CD14-positive monocyte (primary cell): Measurements from ENCODE around the gene SRCIN1. TPM values are rescaled to one million over a fixed set of nuclear protein-coding genes. Genes with fewer than 3 reads are reported as not detected.
"Not testable (repeated sequence)": the region's sequence is repeated elsewhere in the genome, so short reads cannot be mapped to it uniquely, and the experiment has no call there.

Experiments
- DNase-seq, 3 donors: peaks; one replicate each; pipeline ENCODE4 v3.0.0-alpha.2; 2011 to 2022
- H2AFZ ChIP-seq: 2 replicates; pipeline ENCODE4 v1.6.0; 2012; ENCODE audit warnings: mild to moderate bottlenecking, low read depth, low read length, inconsistent platforms; ENCODE audit not compliant: insufficient read depth, poor library complexity, severe bottlenecking
- H3K27ac ChIP-seq, 2 donors: 1 replicate in 1 of 2; 2 replicates in 1 of 2; pipeline ENCODE4 v1.5.1; 2012 to 2013; ENCODE audit warnings: low read length in 2 of 2, control low read depth in 1 of 2, inconsistent platforms in 1 of 2, low read depth in 1 of 2, mild to moderate bottlenecking in 1 of 2
- H3K27me3 ChIP-seq, 2 donors: one replicate each; pipeline versions ENCODE4 v1.6.0 to v1.6.1; 2011 to 2013; ENCODE audit warnings: low read length in 2 of 2; ENCODE audit not compliant: control insufficient read depth in 2 of 2, insufficient read depth in 2 of 2
- H3K36me3 ChIP-seq, 2 donors: replicated peaks in 1 of 2; 1 replicate in 1 of 2; 2 replicates in 1 of 2; pipeline versions ENCODE4 v1.5.1 to v1.6.1; 2012 to 2013; ENCODE audit warnings: low read length in 2 of 2, control low read depth in 1 of 2, inconsistent platforms in 1 of 2, mild to moderate bottlenecking in 1 of 2; ENCODE audit not compliant: insufficient read depth in 2 of 2, control insufficient read depth in 1 of 2
- H3K4me1 ChIP-seq, 2 donors: 1 replicate in 1 of 2; 2 replicates in 1 of 2; pipeline versions ENCODE4 v1.5.1 to v1.6.1; 2012 to 2013; ENCODE audit warnings: low read length in 2 of 2, control low read depth in 1 of 2, inconsistent platforms in 1 of 2, mild to moderate bottlenecking in 1 of 2, moderate library complexity in 1 of 2; ENCODE audit not compliant: insufficient read depth in 2 of 2, control insufficient read depth in 1 of 2
- H3K4me2 ChIP-seq: replicated peaks from 2 replicates; pipeline ENCODE3; 2012; ENCODE audit warnings: low read length, moderate library complexity, mild to moderate bottlenecking; ENCODE audit not compliant: poor library complexity, severe bottlenecking; ENCODE audit errors: extremely low read depth
- H3K4me3 ChIP-seq, 3 experiments: fragments of 200-600 bp in 1 of 3; sonication (generic) in 1 of 3; replicated peaks in 1 of 3; 1 replicate in 2 of 3; 2 replicates in 1 of 3; pipeline ENCODE4 v1.5.1; 2011 to 2013; ENCODE audit warnings: low read length in 3 of 3, mild to moderate bottlenecking in 3 of 3, control low read depth in 2 of 3, low read depth in 2 of 3, inconsistent platforms in 1 of 3, moderate library complexity in 1 of 3
- H3K79me2 ChIP-seq: 2 replicates; pipeline ENCODE4 v1.6.0; 2012; ENCODE audit warnings: mild to moderate bottlenecking, control low read depth, inconsistent platforms, low read length, moderate library complexity; ENCODE audit not compliant: insufficient read depth
- H3K9ac ChIP-seq: 2 replicates; pipeline ENCODE4 v1.6.0; 2017; ENCODE audit warnings: low read length, mild to moderate bottlenecking; ENCODE audit not compliant: insufficient read depth, poor library complexity, severe bottlenecking
- H3K9me3 ChIP-seq, 2 donors: replicated peaks in 1 of 2; 1 replicate in 1 of 2; 2 replicates in 1 of 2; pipeline versions ENCODE4 v1.5.1 to v1.6.1; 2012 to 2013; ENCODE audit warnings: low read length in 2 of 2, control low read depth in 1 of 2; ENCODE audit not compliant: control insufficient read depth in 1 of 2, insufficient read depth in 1 of 2
- H4K20me1 ChIP-seq: 2 replicates; pipeline ENCODE4 v1.6.0; 2012; ENCODE audit warnings: mild to moderate bottlenecking, low read length, control low read depth, moderate library complexity; ENCODE audit not compliant: insufficient read depth
- H3K27ac Mint-ChIP-seq, 7 donors: one replicate each; pipeline ENCODE4 v1.8.0; 2020; ENCODE audit warnings: mild to moderate bottlenecking in 7 of 7, mixed read lengths in 7 of 7, moderate library complexity in 6 of 7, inconsistent platforms in 2 of 7
- H3K27me3 Mint-ChIP-seq, 3 donors: one replicate each; pipeline ENCODE4 v1.8.0; 2021 to 2022; ENCODE audit warnings: low read depth in 3 of 3, mild to moderate bottlenecking in 3 of 3, mixed read lengths in 3 of 3, moderate library complexity in 3 of 3, inconsistent platforms in 1 of 3
- H3K36me3 Mint-ChIP-seq, 2 donors: one replicate each; pipeline ENCODE4 v1.8.0; 2020; ENCODE audit warnings: mixed read lengths in 2 of 2, inconsistent platforms in 1 of 2, mild to moderate bottlenecking in 1 of 2
- H3K4me1 Mint-ChIP-seq: one replicate; pipeline ENCODE4 v1.8.0; 2020; ENCODE audit warnings: mild to moderate bottlenecking, mixed read lengths
- H3K4me3 Mint-ChIP-seq, 2 donors: one replicate each; pipeline ENCODE4 v1.8.0; 2020; ENCODE audit warnings: mild to moderate bottlenecking in 2 of 2, mixed read lengths in 2 of 2, moderate library complexity in 1 of 2
- H3K9me3 Mint-ChIP-seq, 7 donors: one replicate each; pipeline ENCODE4 v1.8.0; 2020 to 2022; ENCODE audit warnings: mixed read lengths in 7 of 7, mild to moderate bottlenecking in 6 of 7, moderate library complexity in 6 of 7, inconsistent platforms in 2 of 7
- WGBS: methylation state at CpG from one replicate; pipeline ENCODE4 v1.1.5; 2013; ENCODE audit warnings: missing lambda C conversion rate; ENCODE audit not compliant: insufficient coverage; 5-methylcytosine and 5-hydroxymethylcytosine counted together
- intact Hi-C, 2 donors: fragments of 100-400 bp; cut with micrococcal nuclease; formaldehyde crosslinking; loops; one replicate each; pipeline versions ENCODE4 v1.15.0 to v1.15.1; 2023
- polyA plus RNA-seq, 3 donors: library from polyadenylated mRNA; depleted of rRNA in 1 of 3; unstranded in 2 of 3; stranded (reverse) in 1 of 3; fragments of 300-500 nt in 2 of 3; fragments of >200 nt in 1 of 3; fragmentation: Illumina TruSeq in 2 of 3; gene quantifications; 1 replicate in 2 of 3; 2 replicates in 1 of 3; pipeline ENCODE4 v1.2.3, GENCODE V29; 2012 to 2021
- TF ChIP-seq, protein P1 (sequence below): fragments of 200-600 bp; IDR thresholded peaks from one replicate; pipeline ENCODE4 v1.8.0; 2022; ENCODE audit warnings: antibody characterized with exemption, mild to moderate bottlenecking

Gene SRCIN1
- polyA plus RNA-seq, 3 donors: 0.01 TPM; not detected in 2

DNA sequence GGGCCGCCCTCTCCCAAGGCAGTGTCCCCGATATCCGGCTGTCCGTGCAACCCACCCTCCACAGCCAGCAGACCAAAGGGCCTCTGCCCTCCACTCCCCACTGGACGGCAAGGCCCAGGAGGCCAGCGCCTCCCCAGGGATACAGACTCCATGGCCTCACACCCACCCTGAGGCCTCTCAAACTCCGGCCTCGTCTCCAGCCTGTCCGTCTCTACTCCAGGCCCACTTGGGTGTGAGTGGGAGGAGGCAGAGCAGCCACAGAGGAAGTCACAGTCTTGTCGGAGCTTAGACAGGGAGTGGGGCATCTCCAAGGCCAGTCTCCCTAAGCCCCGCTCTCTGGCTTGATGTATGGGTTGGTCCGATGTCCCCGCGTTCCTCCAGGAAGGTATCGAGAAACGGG, 73.3 kb downstream of the SRCIN1 start:
- DNase-seq: no peak
- Mint-ChIP-seq H3K4me1 (no peaks in the 10 kb centered on the region), H3K36me3 (no peaks in the 10 kb centered on the region), H3K9me3 (peaks cover 0 to 5% (median 0%) of the 10 kb centered on the region in 7 donors), H3K27ac (peak overlapping the region in 1 of 7 donors; percentile 31), H3K4me3 (no peak overlapping the region), H3K27me3 (peaks cover 15 to 42% (median 23%) of the 10 kb centered on the region in 3 donors)
- Histone ChIP-seq H3K79me2 (no peaks in the 10 kb centered on the region), H3K36me3 (no peaks in the 10 kb centered on the region), H3K4me2 (no peak overlapping the region), H3K4me3 (no peak overlapping the region), H3K27me3 (no peaks in the 10 kb centered on the region), H3K4me1 (no peaks in the 10 kb centered on the region), H3K9ac (no peak overlapping the region), H3K27ac (no peak overlapping the region), H3K9me3 (no peaks in the 10 kb centered on the region), H2AFZ (no peak overlapping the region), H4K20me1 (no peaks in the 10 kb centered on the region)
- TF ChIP-seq, protein P1, sequence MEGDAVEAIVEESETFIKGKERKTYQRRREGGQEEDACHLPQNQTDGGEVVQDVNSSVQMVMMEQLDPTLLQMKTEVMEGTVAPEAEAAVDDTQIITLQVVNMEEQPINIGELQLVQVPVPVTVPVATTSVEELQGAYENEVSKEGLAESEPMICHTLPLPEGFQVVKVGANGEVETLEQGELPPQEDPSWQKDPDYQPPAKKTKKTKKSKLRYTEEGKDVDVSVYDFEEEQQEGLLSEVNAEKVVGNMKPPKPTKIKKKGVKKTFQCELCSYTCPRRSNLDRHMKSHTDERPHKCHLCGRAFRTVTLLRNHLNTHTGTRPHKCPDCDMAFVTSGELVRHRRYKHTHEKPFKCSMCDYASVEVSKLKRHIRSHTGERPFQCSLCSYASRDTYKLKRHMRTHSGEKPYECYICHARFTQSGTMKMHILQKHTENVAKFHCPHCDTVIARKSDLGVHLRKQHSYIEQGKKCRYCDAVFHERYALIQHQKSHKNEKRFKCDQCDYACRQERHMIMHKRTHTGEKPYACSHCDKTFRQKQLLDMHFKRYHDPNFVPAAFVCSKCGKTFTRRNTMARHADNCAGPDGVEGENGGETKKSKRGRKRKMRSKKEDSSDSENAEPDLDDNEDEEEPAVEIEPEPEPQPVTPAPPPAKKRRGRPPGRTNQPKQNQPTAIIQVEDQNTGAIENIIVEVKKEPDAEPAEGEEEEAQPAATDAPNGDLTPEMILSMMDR: no peak
- WGBS: 96% methylated on average over 13 of the region's 16 CpGs
- intact Hi-C loops: no loop called here

DNA sequence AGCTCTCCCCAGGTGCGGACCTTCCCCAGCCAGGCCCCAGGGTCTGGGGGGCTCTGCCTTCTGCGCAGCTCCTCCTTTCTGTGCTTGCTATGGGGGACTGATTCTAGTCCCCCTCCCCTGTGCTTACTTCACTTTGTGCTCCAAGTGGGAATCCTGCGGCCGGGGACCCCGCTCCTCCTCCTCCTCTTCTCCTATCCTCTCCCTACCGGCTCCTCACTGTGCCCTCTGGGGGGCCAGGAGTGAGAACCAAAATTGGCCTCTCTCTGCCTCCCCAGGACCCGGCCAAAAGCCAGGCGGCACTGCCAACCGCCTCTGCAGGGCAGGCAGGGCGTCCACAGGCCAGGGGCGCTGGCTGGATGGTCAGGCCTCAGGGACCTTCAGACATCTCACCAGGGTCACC, 74.0 kb downstream of the SRCIN1 start:
- H3K36me3 ChIP-seq, H3K4me3 Mint-ChIP-seq, H3K36me3 Mint-ChIP-seq, H3K27ac ChIP-seq, H3K4me1 Mint-ChIP-seq, H3K27ac Mint-ChIP-seq, intact Hi-C loops, H3K27me3 ChIP-seq, DNase-seq, H4K20me1 ChIP-seq, H3K9me3 ChIP-seq, H2AFZ ChIP-seq, H3K4me3 ChIP-seq, H3K4me1 ChIP-seq, H3K4me2 ChIP-seq, H3K9me3 Mint-ChIP-seq, H3K79me2 ChIP-seq, H3K9ac ChIP-seq: not testable (repeated sequence)
- peaks cover 14 to 44% (median 27%) of the 10 kb centered on the region in 3 donors for H3K27me3 Mint-ChIP-seq
- WGBS: 97% methylated on average over 7 of the region's 11 CpGs

DNA sequence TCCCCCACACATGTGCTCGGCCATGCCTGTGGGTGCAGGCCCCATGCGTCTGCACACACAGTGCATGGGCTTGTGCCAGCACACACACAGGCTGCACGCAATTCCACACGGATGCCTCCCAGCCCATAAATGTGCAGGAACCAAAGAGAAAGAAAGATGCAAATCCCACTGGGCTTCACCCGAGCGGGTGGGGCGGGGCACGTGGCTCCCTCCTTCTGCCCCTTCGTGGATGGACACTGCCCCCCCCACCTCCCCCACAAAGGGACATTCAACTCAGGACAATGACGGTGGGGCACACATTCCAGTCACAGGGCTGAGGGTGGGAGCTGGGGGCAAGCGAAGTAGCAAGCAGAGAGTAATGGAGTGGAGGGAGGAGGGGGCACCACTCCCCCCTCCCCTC, 74.9 kb downstream of the SRCIN1 start:
- DNase-seq, H3K9me3 Mint-ChIP-seq, H3K27me3 ChIP-seq, H3K36me3 ChIP-seq, H3K27ac ChIP-seq, H3K27ac Mint-ChIP-seq, H3K4me1 ChIP-seq, H3K36me3 Mint-ChIP-seq, H4K20me1 ChIP-seq, H3K4me1 Mint-ChIP-seq, H3K9ac ChIP-seq, H3K4me3 ChIP-seq, H3K79me2 ChIP-seq, H3K9me3 ChIP-seq, H3K4me2 ChIP-seq, intact Hi-C loops, H2AFZ ChIP-seq: not testable (repeated sequence)
- H3K27me3 Mint-ChIP-seq: peaks cover 13 to 38% (median 22%) of the 10 kb centered on the region in 3 donors
- 100% methylated on average over 2 of the region's 11 CpGs for WGBS
- peak overlapping the region in 1 of 2 donors; percentile 54 for H3K4me3 Mint-ChIP-seq

DNA sequence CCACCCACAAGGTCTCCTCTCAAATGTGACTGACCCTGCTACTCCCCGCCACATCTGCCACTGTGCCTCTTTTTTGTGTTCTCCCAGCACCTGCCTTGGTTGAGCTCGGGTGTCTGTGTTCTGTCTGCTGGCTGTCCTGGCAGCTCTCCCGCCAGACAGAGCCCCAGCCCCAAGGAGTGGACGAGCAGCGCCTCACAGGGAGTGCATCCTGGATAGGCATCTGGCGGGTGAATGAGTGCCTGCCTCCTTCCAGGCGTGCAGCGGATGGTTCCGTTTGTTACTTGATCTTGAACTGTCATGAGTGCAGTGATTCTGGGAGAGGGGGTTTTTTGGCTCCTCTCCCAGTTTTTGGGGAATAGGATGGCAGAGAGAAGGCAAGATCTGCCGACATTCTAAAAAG, 77.6 kb downstream of the SRCIN1 start:
- intact Hi-C loops, H3K27ac Mint-ChIP-seq, H3K27ac ChIP-seq, DNase-seq, H2AFZ ChIP-seq, H3K36me3 ChIP-seq, H3K9ac ChIP-seq, H3K4me1 Mint-ChIP-seq, H3K4me3 ChIP-seq, H3K9me3 ChIP-seq, H3K4me1 ChIP-seq, H3K36me3 Mint-ChIP-seq, H4K20me1 ChIP-seq, H3K9me3 Mint-ChIP-seq, H3K4me2 ChIP-seq, H3K27me3 ChIP-seq, H3K79me2 ChIP-seq: not testable (repeated sequence)
- Mint-ChIP-seq H3K4me3 (peak overlapping the region in 1 of 2 donors; percentile 46), H3K27me3 (peaks cover 12 to 37% (median 18%) of the 10 kb centered on the region in 3 donors)
- 32% methylated on average over 9 of the region's 10 CpGs for WGBS
